HepG2 (cell line): ENCODE results near the gene FBXO39.

Experiments used
- BCL3 ChIP-seq: sonication (generic); formaldehyde crosslinking; IDR thresholded peaks from 2 replicates; pipeline ENCODE4 v1.5.1; 2020; ENCODE audit warnings: mild to moderate bottlenecking, missing genetic modification reagents, moderate library complexity
- BRCA1 ChIP-seq: sonication (generic); formaldehyde crosslinking; IDR thresholded peaks from 2 replicates; pipeline ENCODE4 v1.4.0; 2020; ENCODE audit warnings: missing genetic modification reagents
- CREB1 ChIP-seq, 2 experiments: fragments of 450-650 bp in 1 of 2; IDR thresholded peaks; 2 replicates each; pipeline ENCODE4 v1.6.1; 2016 to 2017; ENCODE audit warnings: control low read depth in 1 of 2, mild to moderate bottlenecking in 1 of 2, missing compliant biosample characterization in 1 of 2, missing genetic modification characterization in 1 of 2
- CTCF ChIP-seq: sonication (generic); formaldehyde crosslinking; IDR thresholded peaks from 2 replicates; pipeline ENCODE4 v1.5.0; 2020; ENCODE audit warnings: mild to moderate bottlenecking, missing genetic modification reagents, moderate library complexity
- KDM4B ChIP-seq: sonication (generic); formaldehyde crosslinking; IDR thresholded peaks from 2 replicates; pipeline ENCODE4 v1.4.0; 2020; ENCODE audit warnings: missing genetic modification reagents
- KMT2A ChIP-seq: sonication (generic); formaldehyde crosslinking; IDR thresholded peaks from 2 replicates; pipeline ENCODE4 v1.4.0; 2020; ENCODE audit warnings: missing genetic modification reagents
- MEIS1 ChIP-seq: sonication (generic); formaldehyde crosslinking; IDR thresholded peaks from 2 replicates; pipeline ENCODE4 v1.9.0; 2021; ENCODE audit warnings: mild to moderate bottlenecking, missing genetic modification reagents, moderate library complexity, borderline replicate concordance
- MEIS2 ChIP-seq: sonication (generic); formaldehyde crosslinking; IDR thresholded peaks from 2 replicates; pipeline ENCODE4 v1.9.0; 2021; ENCODE audit warnings: mild to moderate bottlenecking, missing genetic modification reagents
- TARDBP ChIP-seq: sonication (generic); formaldehyde crosslinking; IDR thresholded peaks from 2 replicates; pipeline ENCODE4 v1.8.0; 2022; ENCODE audit warnings: mild to moderate bottlenecking, missing genetic modification reagents

GRCh38 chr17:6796017-6796886, 20.2 kb downstream of the FBXO39 start:
- TF ChIP-seq MEIS1 (CRISPR knock-in tag) (no peak), KDM4B (CRISPR knock-in tag) (no peak), CREB1 (IDR thresholded peaks at IDR 0.05) (no peak), CREB1 (CRISPR knock-in tag; IDR thresholded peaks at IDR 0.05) (no peak), CTCF (CRISPR knock-in tag) (no peak; the same call in 1 of the 2 replicates), BCL3 (CRISPR knock-in tag) (no peak), MEIS2 (CRISPR knock-in tag) (no peak), TARDBP (CRISPR knock-in tag) (no peak), KMT2A (CRISPR knock-in tag) (no peak), BRCA1 (CRISPR knock-in tag) (no peak; the same call in 1 of the 2 replicates)
